Fibroblast of pulmonary artery (primary cell): ENCODE measurements around the gene TP53INP2.
"Not testable (repeated sequence)": the region's sequence is repeated elsewhere in the genome, so short reads cannot be mapped to it uniquely, and the experiment has no call there.

Experiments
- DNase-seq: peaks from one replicate; pipeline ENCODE4 v3.0.0-alpha.2; 2010; ENCODE audit warnings: low read depth
- H3K4me3 ChIP-seq: replicated peaks from 2 replicates; pipeline ENCODE4 v1.5.1; 2011; ENCODE audit warnings: low read depth, mild to moderate bottlenecking, control low read depth, low read length, moderate library complexity
- TF ChIP-seq, protein P1 (sequence below): IDR thresholded peaks from 2 replicates; pipeline ENCODE4 v1.5.1; 2011; ENCODE audit warnings: mild to moderate bottlenecking, control low read depth, low read length, inconsistent platforms; ENCODE audit errors: missing control alignments

Gene TP53INP2

DNA sequence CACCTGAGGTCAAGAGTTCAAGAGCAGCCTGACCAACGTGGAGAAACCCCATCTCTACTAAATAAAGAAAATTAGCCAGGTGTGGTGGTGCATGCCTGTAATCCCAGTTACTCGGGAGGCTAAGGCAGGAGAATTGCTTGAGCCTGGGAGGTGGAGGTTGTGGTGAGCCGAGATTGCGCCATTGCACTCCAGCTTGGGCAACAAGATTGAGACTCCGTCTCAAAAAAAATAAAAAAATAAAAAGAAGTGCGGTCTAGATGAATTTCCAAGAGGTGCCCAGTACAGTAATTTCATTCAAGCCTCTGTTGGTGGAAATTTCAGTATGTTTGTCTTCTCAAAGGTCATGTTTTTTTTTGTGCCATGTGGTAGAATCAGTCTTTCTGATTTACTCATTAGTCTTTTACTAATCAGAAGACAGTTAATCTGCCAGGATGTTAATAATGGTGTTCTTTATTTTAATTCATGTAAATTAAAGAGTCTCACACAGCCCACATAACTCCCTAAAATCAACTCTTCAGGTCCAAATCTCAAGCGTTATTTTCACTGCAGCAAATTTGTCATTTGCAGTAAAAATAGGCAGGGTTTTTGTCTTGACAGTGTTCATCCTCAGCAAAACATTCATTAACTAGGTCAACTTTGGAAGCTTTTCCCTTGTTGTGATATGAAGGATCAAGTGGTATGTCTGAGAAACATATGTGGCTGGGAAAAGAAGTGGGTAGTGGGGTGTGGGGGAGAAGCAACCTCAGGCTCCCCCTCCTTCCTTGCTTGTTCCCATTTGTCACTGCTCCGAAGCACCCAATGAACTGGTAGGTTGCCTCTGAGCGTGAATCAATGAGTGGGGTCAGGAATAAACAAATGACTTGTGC is 13.3 kb downstream of the TP53INP2 start:
- TF ChIP-seq, protein P1, sequence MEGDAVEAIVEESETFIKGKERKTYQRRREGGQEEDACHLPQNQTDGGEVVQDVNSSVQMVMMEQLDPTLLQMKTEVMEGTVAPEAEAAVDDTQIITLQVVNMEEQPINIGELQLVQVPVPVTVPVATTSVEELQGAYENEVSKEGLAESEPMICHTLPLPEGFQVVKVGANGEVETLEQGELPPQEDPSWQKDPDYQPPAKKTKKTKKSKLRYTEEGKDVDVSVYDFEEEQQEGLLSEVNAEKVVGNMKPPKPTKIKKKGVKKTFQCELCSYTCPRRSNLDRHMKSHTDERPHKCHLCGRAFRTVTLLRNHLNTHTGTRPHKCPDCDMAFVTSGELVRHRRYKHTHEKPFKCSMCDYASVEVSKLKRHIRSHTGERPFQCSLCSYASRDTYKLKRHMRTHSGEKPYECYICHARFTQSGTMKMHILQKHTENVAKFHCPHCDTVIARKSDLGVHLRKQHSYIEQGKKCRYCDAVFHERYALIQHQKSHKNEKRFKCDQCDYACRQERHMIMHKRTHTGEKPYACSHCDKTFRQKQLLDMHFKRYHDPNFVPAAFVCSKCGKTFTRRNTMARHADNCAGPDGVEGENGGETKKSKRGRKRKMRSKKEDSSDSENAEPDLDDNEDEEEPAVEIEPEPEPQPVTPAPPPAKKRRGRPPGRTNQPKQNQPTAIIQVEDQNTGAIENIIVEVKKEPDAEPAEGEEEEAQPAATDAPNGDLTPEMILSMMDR = no peak
- DNase-seq = no peak
- H3K4me3 ChIP-seq = no peak overlapping the region

GRCh38 chr20:34719242-34720017 is 15.3 kb downstream of the TP53INP2 start:
- DNase-seq = not testable (repeated sequence)

GRCh38 chr20:34720266-34720665 is 16.1 kb downstream of the TP53INP2 start:
- DNase-seq = no peak
- TF ChIP-seq, protein P1 = no peak
- no peak overlapping the region for H3K4me3 ChIP-seq

More at GRCh38 chr20:34719242-34720017, 15.3 kb downstream of the TP53INP2 start:
- not testable (repeated sequence) for H3K4me3 ChIP-seq

GRCh38 chr20:34722560-34722959 is 18.4 kb downstream of the TP53INP2 start:
- DNase-seq, H3K4me3 ChIP-seq: not testable (repeated sequence)

DNA sequence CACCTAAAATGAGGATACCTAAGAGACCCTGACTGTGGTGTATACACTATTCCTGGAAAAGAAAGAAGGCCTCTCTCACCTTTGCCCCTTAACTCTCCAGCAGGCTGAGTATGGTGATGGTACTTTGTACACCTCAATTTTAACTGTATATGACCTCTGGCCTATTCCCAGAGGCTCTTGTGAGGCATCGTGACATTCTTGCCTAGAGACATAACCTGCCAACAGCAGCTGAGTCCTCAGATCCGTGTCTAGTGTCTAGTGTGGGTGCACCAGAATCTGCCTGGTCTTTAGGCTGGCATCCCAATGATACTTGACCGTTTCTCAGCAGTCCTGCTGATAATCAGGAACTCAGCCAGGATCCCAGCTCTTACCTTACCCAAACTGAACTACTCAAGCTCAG is 20.0 kb downstream of the TP53INP2 start:
- no peak overlapping the region for H3K4me3 ChIP-seq
- TF ChIP-seq, protein P1 = no peak
- DNase-seq = no peak

DNA sequence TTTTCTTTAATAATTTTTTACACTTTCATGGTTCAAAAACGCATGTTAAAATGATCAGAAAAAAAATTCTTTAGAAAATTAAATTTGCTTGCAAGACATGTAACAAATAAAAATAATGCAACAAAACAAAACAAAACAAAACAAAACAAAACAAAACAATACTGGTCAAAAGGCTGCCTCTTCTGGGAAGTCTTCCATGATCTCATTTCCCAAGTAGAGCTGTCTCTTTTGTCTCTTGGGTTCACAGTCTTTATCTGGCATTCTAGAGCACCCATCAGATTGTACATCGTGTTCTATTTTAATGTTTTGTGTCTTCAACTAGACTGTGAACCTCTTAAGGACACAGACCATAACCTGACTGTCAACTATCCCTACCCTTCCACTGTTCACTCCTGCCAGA is 25.3 kb downstream of the TP53INP2 start:
- no peak for DNase-seq
- TF ChIP-seq, protein P1 = no peak
- no peak overlapping the region for H3K4me3 ChIP-seq

- TF ChIP-seq, protein P1 = no peak
- DNase-seq = no peak
- H3K4me3 ChIP-seq = no peak overlapping the region
These were observed 28.4 kb downstream of the TP53INP2 start for GRCh38 chr20:34732523-34732922.
